HEK293T (cell line): ENCODE measurements around the gene ZC3H6.

Experiments
- CTCF ChIA-PET: fragments of 350-600 bp; formaldehyde crosslinking; extraction: SDS; loops from one replicate; lab custom pipeline; 2021; ENCODE audit warnings: antibody characterized with exemption, inconsistent platforms; lab: Yijun Ruan, JAX
- POLR2A ChIA-PET: fragments of 350-600 bp; formaldehyde crosslinking; extraction: SDS; loops from one replicate; lab custom pipeline; 2020; ENCODE audit warnings: antibody characterized with exemption, inconsistent platforms; lab: Yijun Ruan, JAX
- DNase-seq: peaks from one replicate; pipeline ENCODE4 v3.0.0; 2012; ENCODE audit warnings: mixed read lengths; ENCODE audit errors: extremely low spot score
- ARNT ChIP-seq: fragments of 450-650 bp; IDR thresholded peaks from 2 replicates; pipeline ENCODE4 v1.6.1; 2017; ENCODE audit warnings: mild to moderate bottlenecking
- BHLHE40 ChIP-seq: fragments of 450-650 bp; IDR thresholded peaks from 2 replicates; pipeline ENCODE4 v1.6.1; 2016; ENCODE audit warnings: mild to moderate bottlenecking, moderate library complexity, borderline replicate concordance
- CTBP1 ChIP-seq: fragments of 450-650 bp; IDR thresholded peaks from 2 replicates; pipeline ENCODE4 v1.6.1; 2016; ENCODE audit warnings: borderline replicate concordance
- ELF4 ChIP-seq: fragments of 450-650 bp; IDR thresholded peaks from 2 replicates; pipeline ENCODE4 v1.6.1; 2017; ENCODE audit warnings: antibody characterized with exemption
- FOXA1 ChIP-seq: fragments of 450-650 bp; IDR thresholded peaks from 2 replicates; pipeline ENCODE4 v1.6.1; 2016; ENCODE audit warnings: mild to moderate bottlenecking
- FOXK2 ChIP-seq: fragments of 450-650 bp; IDR thresholded peaks from 2 replicates; pipeline ENCODE4 v1.6.1; 2016; ENCODE audit warnings: mild to moderate bottlenecking
- FOXM1 ChIP-seq: fragments of 450-650 bp; IDR thresholded peaks from 2 replicates; pipeline ENCODE4 v1.6.1; 2017; ENCODE audit warnings: mild to moderate bottlenecking, borderline replicate concordance
- HDGF ChIP-seq: fragments of 450-650 bp; IDR thresholded peaks from 2 replicates; pipeline ENCODE4 v1.6.1; 2017; ENCODE audit warnings: antibody characterized with exemption, borderline replicate concordance
- L3MBTL2 ChIP-seq: fragments of 450-650 bp; conservative IDR thresholded peaks from 2 replicates; pipeline ENCODE4 v1.6.1; 2016; ENCODE audit warnings: mild to moderate bottlenecking
- LEF1 ChIP-seq: fragments of 450-650 bp; IDR thresholded peaks from 2 replicates; pipeline ENCODE4 v1.6.1; 2017; ENCODE audit warnings: mild to moderate bottlenecking, borderline replicate concordance
- NFRKB ChIP-seq: fragments of 450-650 bp; IDR thresholded peaks from 2 replicates; pipeline ENCODE4 v1.6.1; 2016; ENCODE audit warnings: mild to moderate bottlenecking, moderate library complexity
- SP1 ChIP-seq: fragments of 450-650 bp; IDR thresholded peaks from 2 replicates; pipeline ENCODE4 v1.6.1; 2017
- SUZ12 ChIP-seq: fragments of 450-650 bp; IDR thresholded peaks from 2 replicates; pipeline ENCODE4 v1.6.1; 2016; ENCODE audit warnings: mild to moderate bottlenecking
- TARDBP ChIP-seq: fragments of 450-650 bp; IDR thresholded peaks from 2 replicates; pipeline ENCODE4 v1.6.1; 2016
- ZNF384 ChIP-seq: fragments of 450-650 bp; IDR thresholded peaks from 2 replicates; pipeline ENCODE4 v1.6.1; 2016
- TF ChIP-seq, protein P1 (sequence below): fragments of 450-650 bp; IDR thresholded peaks from 2 replicates; pipeline ENCODE4 v1.6.1; 2016

The ZC3H6 gene

GRCh38 chr2:112290088-112290487 lies 14.7 kb downstream of the ZC3H6 start:
- ChIA-PET CTCF (no interaction called here), POLR2A (no interaction called here)
- TF ChIP-seq LEF1 (no peak), BHLHE40 (no peak), L3MBTL2 (no peak), ARNT (no peak), FOXA1 (no peak), TARDBP (no peak), SP1 (no peak), SUZ12 (no peak), ZNF384 (no peak)
- DNase-seq: no peak

GRCh38 chr2:112290648-112291047 lies 15.3 kb downstream of the ZC3H6 start:
- TF ChIP-seq TARDBP: no peak
- no peak for TF ChIP-seq ZNF384
- TF ChIP-seq SUZ12: no peak
- TF ChIP-seq, protein P1, sequence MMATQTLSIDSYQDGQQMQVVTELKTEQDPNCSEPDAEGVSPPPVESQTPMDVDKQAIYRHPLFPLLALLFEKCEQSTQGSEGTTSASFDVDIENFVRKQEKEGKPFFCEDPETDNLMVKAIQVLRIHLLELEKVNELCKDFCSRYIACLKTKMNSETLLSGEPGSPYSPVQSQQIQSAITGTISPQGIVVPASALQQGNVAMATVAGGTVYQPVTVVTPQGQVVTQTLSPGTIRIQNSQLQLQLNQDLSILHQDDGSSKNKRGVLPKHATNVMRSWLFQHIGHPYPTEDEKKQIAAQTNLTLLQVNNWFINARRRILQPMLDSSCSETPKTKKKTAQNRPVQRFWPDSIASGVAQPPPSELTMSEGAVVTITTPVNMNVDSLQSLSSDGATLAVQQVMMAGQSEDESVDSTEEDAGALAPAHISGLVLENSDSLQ: no peak
- no peak for TF ChIP-seq CTBP1
- no peak for TF ChIP-seq HDGF
- no peak for TF ChIP-seq L3MBTL2
- TF ChIP-seq FOXK2: no peak
- TF ChIP-seq ELF4: no peak
- TF ChIP-seq SP1: no peak
- no peak for DNase-seq
- CTCF ChIA-PET: interaction anchor here (0.7 kb wide), 1 partner anchor 207 kb away, joined by 3 read pairs; no protein-coding TSS in a partner anchor
- POLR2A ChIA-PET: no interaction called here

- no peak for DNase-seq
- ChIA-PET CTCF (no interaction called here), POLR2A (interaction anchor here (1.1 kb wide), 1 partner anchor 8 kb away, joined by 3 read pairs; no protein-coding TSS in a partner anchor)
- TF ChIP-seq ZNF384 (no peak), SP1 (no peak), ELF4 (no peak), FOXK2 (no peak), L3MBTL2 (no peak), ARNT (no peak), LEF1 (no peak), SUZ12 (no peak), TARDBP (no peak), BHLHE40 (no peak), CTBP1 (no peak)
These were observed 18.4 kb downstream of the ZC3H6 start for GRCh38 chr2:112293636-112294401.

- DNase-seq: no peak
- CTCF ChIA-PET: interaction anchor here (0.6 to 0.7 kb wide), 2 partner anchors 30 to 723 kb away, joined by 3 read pairs; no protein-coding TSS in a partner anchor
- TF ChIP-seq ELF4: no peak
- TF ChIP-seq HDGF: no peak
- TF ChIP-seq SUZ12: no peak
- no peak for TF ChIP-seq ARNT
- TF ChIP-seq SP1: no peak
- no peak for TF ChIP-seq FOXK2
- no peak for TF ChIP-seq TARDBP
- TF ChIP-seq, protein P1: no peak
- TF ChIP-seq ZNF384: no peak
- no peak for TF ChIP-seq BHLHE40
- TF ChIP-seq CTBP1: no peak
- no peak for TF ChIP-seq FOXM1
- TF ChIP-seq FOXA1: no peak
- no peak for TF ChIP-seq L3MBTL2
- TF ChIP-seq LEF1: no peak
- POLR2A ChIA-PET: interaction anchor here (1.0 kb wide), 1 partner anchor 18 kb away, joined by 4 read pairs; no protein-coding TSS in a partner anchor
These were observed 20.1 kb downstream of the ZC3H6 start for GRCh38 chr2:112295407-112296078.

DNA sequence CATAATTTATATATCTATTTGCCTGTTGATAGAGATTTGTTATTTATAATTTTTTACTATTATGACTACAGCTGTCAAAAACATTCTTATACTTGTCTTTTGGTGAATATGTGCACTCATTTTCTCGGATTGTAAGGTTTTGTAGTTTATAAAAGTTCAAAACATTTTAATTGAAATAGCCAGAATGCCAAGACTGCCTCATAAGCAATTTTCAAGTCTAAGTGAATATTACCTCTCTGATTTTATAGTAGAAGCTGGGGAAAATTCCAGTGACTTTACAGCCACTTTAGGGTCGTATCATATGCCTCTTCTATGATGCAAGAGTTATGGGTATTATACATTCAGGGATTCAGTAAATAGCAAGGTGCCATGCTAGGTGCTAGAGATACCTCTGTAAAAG lies 21.0 kb downstream of the ZC3H6 start:
- TF ChIP-seq FOXK2 (no peak), TARDBP (no peak), CTBP1 (no peak)
- TF ChIP-seq, protein P1: no peak
- ChIA-PET CTCF (no interaction called here), POLR2A (no interaction called here)
- no peak for DNase-seq

- TF ChIP-seq FOXM1 (no peak), ZNF384 (no peak), NFRKB (no peak), ELF4 (no peak), L3MBTL2 (no peak), FOXK2 (no peak), CTBP1 (no peak), SUZ12 (no peak), FOXA1 (no peak), BHLHE40 (no peak), LEF1 (no peak)
- TF ChIP-seq, protein P1: no peak
- no peak for DNase-seq
- CTCF ChIA-PET: no interaction called here
- POLR2A ChIA-PET: no interaction called here
These were observed 25.8 kb downstream of the ZC3H6 start for GRCh38 chr2:112301171-112301584.
